Skeletal muscle tissue (tissue), 4 donors: ENCODE results near the gene C18orf32. TPM values are rescaled to one million over a fixed set of nuclear protein-coding genes. Genes with fewer than 3 reads are reported as not detected.
"Not testable (repeated sequence)": the region's sequence is repeated elsewhere in the genome, so short reads cannot be mapped to it uniquely, and the experiment has no call there.

Source experiments
- H3K27ac ChIP-seq: one replicate; pipeline ENCODE4 v1.7.0; 2013; ENCODE audit warnings: mild to moderate bottlenecking, low read depth, low read length, inconsistent platforms
- H3K27me3 ChIP-seq, 3 donors: one replicate each; pipeline ENCODE4 v1.7.0; 2013; ENCODE audit warnings: low read length in 3 of 3; ENCODE audit not compliant: control insufficient read depth in 3 of 3, insufficient read depth in 3 of 3
- H3K36me3 ChIP-seq, 3 donors: one replicate each; pipeline ENCODE4 v1.7.0; 2013; ENCODE audit warnings: low read length in 3 of 3; ENCODE audit not compliant: control insufficient read depth in 3 of 3, insufficient read depth in 3 of 3
- H3K4me1 ChIP-seq, 3 donors: one replicate each; pipeline ENCODE4 v1.7.0; 2013; ENCODE audit warnings: low read length in 3 of 3, mild to moderate bottlenecking in 3 of 3; ENCODE audit not compliant: control insufficient read depth in 3 of 3, insufficient read depth in 3 of 3
- H3K4me3 ChIP-seq, 3 donors: one replicate each; pipeline ENCODE4 v1.7.0; 2013; ENCODE audit warnings: low read length in 3 of 3
- H3K9ac ChIP-seq, 3 donors: one replicate each; pipeline ENCODE4 v1.7.0; 2013; ENCODE audit warnings: low read length in 3 of 3, mild to moderate bottlenecking in 3 of 3, moderate library complexity in 2 of 3, low read depth in 1 of 3
- H3K9me3 ChIP-seq, 3 donors: one replicate each; pipeline ENCODE4 v1.7.0; 2013; ENCODE audit warnings: low read length in 3 of 3; ENCODE audit not compliant: control insufficient read depth in 3 of 3
- total RNA-seq: library from RNA; depleted of rRNA; stranded (reverse); fragments of >200 nt; gene quantifications from one replicate; pipeline ENCODE4 v1.2.3, GENCODE V29; 2014
- donor health status: Osteomylitis.

C18orf32 gene
- total RNA-seq, 1 donor from 2014 or later = 4.7 TPM

GRCh38 chr18:49474935-49475334 lies 12.1 kb downstream of the C18orf32 start:
- H3K9me3 ChIP-seq, H3K4me1 ChIP-seq, H3K9ac ChIP-seq, H3K27ac ChIP-seq, H3K4me3 ChIP-seq, H3K27me3 ChIP-seq: not testable (repeated sequence)
- H3K36me3 ChIP-seq = peaks cover 3 to 13% (median 7%) of the 10 kb centered on the region in 3 donors

- Histone ChIP-seq H3K27ac (no peak overlapping the region), H3K27me3 (no peaks in the 10 kb centered on the region), H3K9ac (no peak overlapping the region), H3K36me3 (peaks cover 0 to 9% (median 0%) of the 10 kb centered on the region in 3 donors), H3K4me3 (no peak overlapping the region), H3K9me3 (no peaks in the 10 kb centered on the region), H3K4me1 (peaks cover 0 to 2% (median 0%) of the 10 kb centered on the region in 3 donors)
Observed at GRCh38 chr18:49473721-49474120, 13.3 kb downstream of the C18orf32 start.

GRCh38 chr18:49472459-49472858 lies 14.6 kb downstream of the C18orf32 start:
- no peak overlapping the region for H3K4me3 ChIP-seq
- no peaks in the 10 kb centered on the region for H3K9me3 ChIP-seq
- peaks cover 0 to 2% (median 0%) of the 10 kb centered on the region in 3 donors for H3K4me1 ChIP-seq
- H3K27me3 ChIP-seq = no peaks in the 10 kb centered on the region
- H3K9ac ChIP-seq = no peak overlapping the region
- peaks cover 0 to 8% (median 0%) of the 10 kb centered on the region in 3 donors for H3K36me3 ChIP-seq
- H3K27ac ChIP-seq = no peak overlapping the region

- Histone ChIP-seq H3K36me3 (peaks cover 0 to 3% (median 0%) of the 10 kb centered on the region in 3 donors), H3K4me1 (no peaks in the 10 kb centered on the region), H3K27ac (no peak overlapping the region), H3K4me3 (no peak overlapping the region), H3K9ac (no peak overlapping the region), H3K27me3 (no peaks in the 10 kb centered on the region), H3K9me3 (no peaks in the 10 kb centered on the region)
Observed at GRCh38 chr18:49471532-49471931, 15.5 kb downstream of the C18orf32 start.

- Histone ChIP-seq H3K36me3 (no peaks in the 10 kb centered on the region), H3K4me1 (no peaks in the 10 kb centered on the region), H3K9me3 (no peaks in the 10 kb centered on the region), H3K4me3 (no peak overlapping the region), H3K9ac (no peak overlapping the region), H3K27ac (no peak overlapping the region), H3K27me3 (no peaks in the 10 kb centered on the region)
Observed at GRCh38 chr18:49467599-49467998, 19.4 kb downstream of the C18orf32 start.

GRCh38 chr18:49467019-49467563 lies 19.9 kb downstream of the C18orf32 start:
- Histone ChIP-seq H3K36me3 (no peaks in the 10 kb centered on the region), H3K27me3 (no peaks in the 10 kb centered on the region), H3K9ac (no peak overlapping the region), H3K4me3 (no peak overlapping the region), H3K9me3 (no peaks in the 10 kb centered on the region), H3K4me1 (no peaks in the 10 kb centered on the region), H3K27ac (no peak overlapping the region)

GRCh38 chr18:49464718-49465598 lies 22.1 kb downstream of the C18orf32 start:
- Histone ChIP-seq H3K9me3 (no peaks in the 10 kb centered on the region), H3K4me1 (peaks cover 5 to 8% (median 6%) of the 10 kb centered on the region in 3 donors), H3K4me3 (no peak overlapping the region), H3K27me3 (no peaks in the 10 kb centered on the region), H3K27ac (no peak overlapping the region), H3K9ac (no peak overlapping the region), H3K36me3 (no peaks in the 10 kb centered on the region)

GRCh38 chr18:49461602-49461977 lies 25.4 kb downstream of the C18orf32 start:
- Histone ChIP-seq H3K4me3 (no peak overlapping the region), H3K4me1 (peaks cover 13 to 24% (median 17%) of the 10 kb centered on the region in 3 donors), H3K9me3 (no peaks in the 10 kb centered on the region), H3K27me3 (no peaks in the 10 kb centered on the region), H3K36me3 (no peaks in the 10 kb centered on the region), H3K9ac (no peak overlapping the region), H3K27ac (no peak overlapping the region)

GRCh38 chr18:49460976-49461601 lies 25.9 kb downstream of the C18orf32 start:
- H3K4me3 ChIP-seq = peak overlapping the region; percentile 80 to 94 (median 91)
- H3K4me1 ChIP-seq = peaks cover 13 to 24% (median 18%) of the 10 kb centered on the region in 3 donors
- H3K27ac ChIP-seq = peak overlapping the region; percentile 90
- no peaks in the 10 kb centered on the region for H3K27me3 ChIP-seq
- no peaks in the 10 kb centered on the region for H3K9me3 ChIP-seq
- peak overlapping the region; percentile 92 to 96 (median 95) for H3K9ac ChIP-seq
- H3K36me3 ChIP-seq = no peaks in the 10 kb centered on the region
